Suprapubic skin (tissue), 4 donors: ENCODE data around the gene LUC7L. TPM values are rescaled to one million over a fixed set of nuclear protein-coding genes. Genes with fewer than 3 reads are reported as not detected.

ENCODE experiments used
- DNase-seq, 2 donors: peaks; one replicate each; pipeline ENCODE4 v3.0.0-alpha.2; 2019; ENCODE audit warnings: low spot score in 2 of 2
- H3K27ac ChIP-seq: fragments of 200-600 bp; sonication (generic); one replicate; pipeline ENCODE4 v1.5.1; 2019
- H3K27me3 ChIP-seq: fragments of 200-600 bp; sonication (generic); one replicate; pipeline ENCODE4 v1.5.1; 2019
- H3K36me3 ChIP-seq: fragments of 200-600 bp; sonication (generic); one replicate; pipeline ENCODE4 v1.5.1; 2019
- H3K4me1 ChIP-seq: fragments of 200-600 bp; sonication (generic); one replicate; pipeline ENCODE4 v1.5.1; 2019
- H3K4me3 ChIP-seq: fragments of 200-600 bp; sonication (generic); one replicate; pipeline ENCODE4 v1.5.1; 2019; ENCODE audit warnings: mild to moderate bottlenecking
- H3K9me3 ChIP-seq: fragments of 200-600 bp; sonication (generic); one replicate; pipeline ENCODE4 v1.5.1; 2019
- CTCF ChIP-seq, 2 donors: fragments of 200-600 bp in 1 of 2; fragments of 450-650 bp in 1 of 2; sonication (generic) in 1 of 2; IDR thresholded peaks; one replicate each; pipeline ENCODE4 v1.5.1; 2016 to 2019; ENCODE audit warnings: antibody characterized with exemption in 2 of 2, mild to moderate bottlenecking in 1 of 2, moderate library complexity in 1 of 2
- EP300 ChIP-seq: sonication (generic); formaldehyde crosslinking; IDR thresholded peaks from one replicate; pipeline ENCODE4 v1.6.1; 2017; ENCODE audit warnings: antibody characterized with exemption
- POLR2A ChIP-seq, 2 donors: fragments of 450-650 bp; IDR thresholded peaks; one replicate each; pipeline ENCODE4 v1.6.1; 2017; ENCODE audit warnings: antibody characterized with exemption in 2 of 2, mild to moderate bottlenecking in 2 of 2, moderate library complexity in 2 of 2
- POLR2AphosphoS5 ChIP-seq, 3 donors: sonication (generic); formaldehyde crosslinking; IDR thresholded peaks; one replicate each; pipeline ENCODE4 v1.6.1; 2017; ENCODE audit warnings: antibody characterized with exemption in 3 of 3
- WGBS: methylation state at CpG from one replicate; pipeline ENCODE4 v1.1.5; 2018; 5-methylcytosine and 5-hydroxymethylcytosine counted together
- total RNA-seq, 4 donors: library from RNA; depleted of rRNA; stranded (reverse); fragments of >200 nt; gene quantifications; one replicate each; pipeline ENCODE4 v1.1.0, GENCODE V29; 2016

Gene LUC7L
- total RNA-seq, 4 donors from 2014 or later: 47.6 to 206 (median 59.5) TPM

DNA sequence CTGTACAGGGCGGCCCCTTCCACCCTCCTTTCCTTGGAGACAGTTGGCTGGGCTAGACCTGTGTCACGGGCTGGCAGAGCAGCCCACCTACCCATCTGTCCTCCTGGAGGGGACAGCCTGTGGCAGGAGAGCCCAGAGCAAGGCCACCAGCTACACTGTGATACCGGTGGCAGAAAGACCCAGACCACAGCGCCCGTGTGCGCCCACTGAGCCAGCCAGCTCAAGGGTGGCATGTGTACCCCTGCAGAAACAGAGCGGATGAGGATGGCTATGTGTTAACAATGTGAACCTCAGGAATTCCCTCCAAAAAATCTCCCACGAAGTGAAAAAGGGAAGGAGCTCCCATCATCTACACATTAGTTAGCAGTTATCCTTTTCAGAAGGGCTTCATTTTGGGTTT is 41.9 kb downstream of the LUC7L start:
- peaks cover 51% of the 10 kb centered on the region for H3K36me3 ChIP-seq

GRCh38 chr16:185691-186090 is 43.6 kb downstream of the LUC7L start:
- TF ChIP-seq POLR2A (IDR thresholded peaks at IDR 0.05) (no peak), POLR2AphosphoS5 (IDR thresholded peaks at IDR 0.05) (no peak), EP300 (no peak), CTCF (IDR thresholded peaks at IDR 0.05) (no peak)
- Histone ChIP-seq H3K27me3 (peaks cover 8% of the 10 kb centered on the region), H3K4me3 (no peak overlapping the region), H3K9me3 (no peaks in the 10 kb centered on the region), H3K36me3 (peaks cover 34% of the 10 kb centered on the region), H3K4me1 (peaks cover 10% of the 10 kb centered on the region), H3K27ac (no peak overlapping the region)
- no peak for DNase-seq
- 61% methylated on average over 10 of the region's 11 CpGs for WGBS

More for the DNA sequence above, 41.9 kb downstream of the LUC7L start:
- Histone ChIP-seq H3K27ac (no peak overlapping the region), H3K27me3 (no peaks in the 10 kb centered on the region), H3K9me3 (no peaks in the 10 kb centered on the region), H3K4me1 (no peaks in the 10 kb centered on the region), H3K4me3 (no peak overlapping the region)
- TF ChIP-seq POLR2AphosphoS5 (IDR thresholded peaks at IDR 0.05) (no peak), CTCF (IDR thresholded peaks at IDR 0.05) (no peak), POLR2A (IDR thresholded peaks at IDR 0.05) (no peak), EP300 (no peak)
- no peak for DNase-seq
- WGBS: 97% methylated on average over 8 of the region's 8 CpGs

DNA sequence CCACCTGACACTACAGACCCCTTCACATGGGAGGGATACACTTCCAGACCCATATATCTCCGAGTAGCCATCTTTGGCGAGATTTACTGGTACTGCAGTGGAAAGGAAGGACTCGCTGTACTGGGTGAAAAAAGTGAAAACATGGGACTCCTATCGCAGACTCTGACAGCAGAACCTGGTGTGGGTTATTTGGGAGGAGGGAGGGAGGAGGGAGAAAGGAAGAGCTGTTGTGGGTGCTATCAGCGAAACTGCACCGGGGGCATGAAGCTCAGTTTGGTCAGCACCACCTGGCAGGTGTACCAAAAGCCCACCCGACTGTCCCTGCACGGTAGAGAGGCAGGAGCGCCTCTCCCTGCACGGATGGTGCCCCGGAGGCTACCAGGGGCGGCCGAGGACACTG is 44.0 kb downstream of the LUC7L start:
- Histone ChIP-seq H3K4me1 (peaks cover 15% of the 10 kb centered on the region), H3K9me3 (no peaks in the 10 kb centered on the region), H3K4me3 (no peak overlapping the region), H3K27ac (no peak overlapping the region), H3K27me3 (peaks cover 12% of the 10 kb centered on the region), H3K36me3 (peaks cover 29% of the 10 kb centered on the region)
- TF ChIP-seq POLR2AphosphoS5 (IDR thresholded peaks at IDR 0.05): no peak
- no peak for TF ChIP-seq CTCF (IDR thresholded peaks at IDR 0.05)
- no peak for TF ChIP-seq POLR2A (IDR thresholded peaks at IDR 0.05)
- TF ChIP-seq EP300: no peak
- no peak for DNase-seq
- WGBS: 76% methylated on average over 13 of the region's 13 CpGs

- peaks cover 35% of the 10 kb centered on the region for H3K27me3 ChIP-seq
- peaks cover 10% of the 10 kb centered on the region for H3K36me3 ChIP-seq
- 74% methylated on average over 7 of the region's 7 CpGs for WGBS
- H3K9me3 ChIP-seq: no peaks in the 10 kb centered on the region
- DNase-seq: no peak
- TF ChIP-seq EP300 (no peak), POLR2AphosphoS5 (IDR thresholded peaks at IDR 0.05) (no peak), POLR2A (IDR thresholded peaks at IDR 0.05) (no peak), CTCF (IDR thresholded peaks at IDR 0.05) (no peak)
- no peak overlapping the region for H3K27ac ChIP-seq
- H3K4me3 ChIP-seq: no peak overlapping the region
- peaks cover 17% of the 10 kb centered on the region for H3K4me1 ChIP-seq
Measured at GRCh38 chr16:183005-183404, 46.2 kb downstream of the LUC7L start.

DNA sequence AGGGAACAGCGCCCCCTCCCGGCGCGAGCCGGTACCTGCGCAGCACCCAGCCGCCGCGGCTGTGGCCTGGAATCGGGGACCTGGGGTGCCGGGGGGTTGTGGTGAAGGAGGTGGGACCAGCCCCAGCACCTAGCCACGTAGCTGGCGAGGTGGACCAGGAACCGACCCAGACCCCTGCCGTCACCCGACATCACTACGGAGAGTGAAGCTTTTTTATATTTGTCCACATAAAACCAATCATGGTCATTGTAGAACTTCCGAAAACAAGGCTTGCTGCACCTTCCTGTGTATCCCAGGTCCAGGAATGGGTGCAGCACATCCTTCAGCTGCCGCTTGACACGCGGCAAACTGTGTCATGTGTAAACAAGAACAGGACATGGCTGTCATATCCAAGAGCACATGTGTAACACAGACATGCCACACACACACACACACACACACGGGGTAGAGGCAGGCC is 47.7 kb downstream of the LUC7L start:
- H3K27me3 ChIP-seq: peaks cover 45% of the 10 kb centered on the region
- TF ChIP-seq EP300 (no peak), POLR2A (IDR thresholded peaks at IDR 0.05) (no peak), CTCF (IDR thresholded peaks at IDR 0.05) (peak; percentile 93 to 98), POLR2AphosphoS5 (IDR thresholded peaks at IDR 0.05) (no peak)
- H3K27ac ChIP-seq: no peak overlapping the region
- peak in 1 of 2 donors; percentile 87 for DNase-seq
- H3K4me1 ChIP-seq: peaks cover 24% of the 10 kb centered on the region
- H3K36me3 ChIP-seq: no peaks in the 10 kb centered on the region
- H3K9me3 ChIP-seq: no peaks in the 10 kb centered on the region
- peak overlapping the region; percentile 31 for H3K4me3 ChIP-seq
- WGBS: 24% methylated on average over 5 of the region's 22 CpGs
